ENCODE measurements around the gene SHCBP1.

GRCh38 chr16:46621006-46621933 is at the start of gene SHCBP1:
- no peak for TF ChIP-seq TSHZ2 (CRISPR knock-in tag; IDR thresholded peaks at IDR 0.05)
- no peak for TF ChIP-seq CREB5 (CRISPR knock-in tag; IDR thresholded peaks at IDR 0.05; ENCODE audit: low read depth)
- TF ChIP-seq ISL1 (CRISPR knock-in tag; IDR thresholded peaks at IDR 0.05), result no peak
- TF ChIP-seq PATZ1 (CRISPR knock-in tag; IDR thresholded peaks at IDR 0.05; ENCODE audit: borderline replicate concordance), result peak; percentile 46; the same call in 1 of the 2 replicates
